ENCODE measurements around the gene TRIP13.
"Not testable (repeated sequence)": the region's sequence is repeated elsewhere in the genome, so short reads cannot be mapped to it uniquely, and the experiment has no call there.

TRIP13 gene

DNA sequence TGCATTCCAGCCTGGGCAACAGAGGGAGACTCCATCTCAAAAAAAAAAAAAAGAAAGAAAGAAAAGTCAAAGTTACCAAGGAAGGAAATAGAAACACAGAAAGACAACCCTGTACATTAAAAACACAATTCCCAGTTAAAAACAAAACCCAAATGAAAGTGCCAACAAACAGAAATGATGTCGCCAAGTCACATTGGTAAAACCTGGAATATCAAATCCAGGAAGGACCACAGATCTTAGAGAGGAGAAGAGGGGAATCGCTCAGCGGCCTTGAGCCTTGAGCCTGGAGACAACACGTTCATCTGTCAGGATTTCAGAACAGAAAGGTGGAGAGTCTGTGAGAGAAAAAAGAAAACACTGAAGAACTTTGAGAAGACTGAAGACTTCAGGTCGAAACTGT lies 40.7 kb upstream of the TRIP13 start (continued):
- no peak for TF ChIP-seq BACH2 (CRISPR knock-in tag; IDR thresholded peaks at IDR 0.05; ENCODE audit: borderline replicate concordance)
- TF ChIP-seq RARB (CRISPR knock-in tag; IDR thresholded peaks at IDR 0.05) = no peak
- TF ChIP-seq, protein P1, sequence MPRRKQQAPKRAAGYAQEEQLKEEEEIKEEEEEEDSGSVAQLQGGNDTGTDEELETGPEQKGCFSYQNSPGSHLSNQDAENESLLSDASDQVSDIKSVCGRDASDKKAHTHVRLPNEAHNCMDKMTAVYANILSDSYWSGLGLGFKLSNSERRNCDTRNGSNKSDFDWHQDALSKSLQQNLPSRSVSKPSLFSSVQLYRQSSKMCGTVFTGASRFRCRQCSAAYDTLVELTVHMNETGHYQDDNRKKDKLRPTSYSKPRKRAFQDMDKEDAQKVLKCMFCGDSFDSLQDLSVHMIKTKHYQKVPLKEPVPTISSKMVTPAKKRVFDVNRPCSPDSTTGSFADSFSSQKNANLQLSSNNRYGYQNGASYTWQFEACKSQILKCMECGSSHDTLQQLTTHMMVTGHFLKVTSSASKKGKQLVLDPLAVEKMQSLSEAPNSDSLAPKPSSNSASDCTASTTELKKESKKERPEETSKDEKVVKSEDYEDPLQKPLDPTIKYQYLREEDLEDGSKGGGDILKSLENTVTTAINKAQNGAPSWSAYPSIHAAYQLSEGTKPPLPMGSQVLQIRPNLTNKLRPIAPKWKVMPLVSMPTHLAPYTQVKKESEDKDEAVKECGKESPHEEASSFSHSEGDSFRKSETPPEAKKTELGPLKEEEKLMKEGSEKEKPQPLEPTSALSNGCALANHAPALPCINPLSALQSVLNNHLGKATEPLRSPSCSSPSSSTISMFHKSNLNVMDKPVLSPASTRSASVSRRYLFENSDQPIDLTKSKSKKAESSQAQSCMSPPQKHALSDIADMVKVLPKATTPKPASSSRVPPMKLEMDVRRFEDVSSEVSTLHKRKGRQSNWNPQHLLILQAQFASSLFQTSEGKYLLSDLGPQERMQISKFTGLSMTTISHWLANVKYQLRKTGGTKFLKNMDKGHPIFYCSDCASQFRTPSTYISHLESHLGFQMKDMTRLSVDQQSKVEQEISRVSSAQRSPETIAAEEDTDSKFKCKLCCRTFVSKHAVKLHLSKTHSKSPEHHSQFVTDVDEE (CRISPR knock-in tag; IDR thresholded peaks at IDR 0.05) = no peak
- TF ChIP-seq CSDC2 (CRISPR knock-in tag; IDR thresholded peaks at IDR 0.05) = no peak
- TF ChIP-seq, protein P2, sequence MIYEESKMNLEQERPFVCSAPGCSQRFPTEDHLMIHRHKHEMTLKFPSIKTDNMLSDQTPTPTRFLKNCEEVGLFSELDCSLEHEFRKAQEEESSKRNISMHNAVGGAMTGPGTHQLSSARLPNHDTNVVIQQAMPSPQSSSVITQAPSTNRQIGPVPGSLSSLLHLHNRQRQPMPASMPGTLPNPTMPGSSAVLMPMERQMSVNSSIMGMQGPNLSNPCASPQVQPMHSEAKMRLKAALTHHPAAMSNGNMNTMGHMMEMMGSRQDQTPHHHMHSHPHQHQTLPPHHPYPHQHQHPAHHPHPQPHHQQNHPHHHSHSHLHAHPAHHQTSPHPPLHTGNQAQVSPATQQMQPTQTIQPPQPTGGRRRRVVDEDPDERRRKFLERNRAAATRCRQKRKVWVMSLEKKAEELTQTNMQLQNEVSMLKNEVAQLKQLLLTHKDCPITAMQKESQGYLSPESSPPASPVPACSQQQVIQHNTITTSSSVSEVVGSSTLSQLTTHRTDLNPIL (CRISPR knock-in tag; IDR thresholded peaks at IDR 0.05; ENCODE audit: low read depth) = no peak
- no peak for TF ChIP-seq ZFP30 (CRISPR knock-in tag; IDR thresholded peaks at IDR 0.05)
- no peak for TF ChIP-seq TOX (CRISPR knock-in tag; IDR thresholded peaks at IDR 0.05; ENCODE audit: borderline replicate concordance)
- TF ChIP-seq TCF4 (CRISPR knock-in tag; IDR thresholded peaks at IDR 0.05; ENCODE audit: borderline replicate concordance) = no peak
- TF ChIP-seq ZNF8 (CRISPR knock-in tag; IDR thresholded peaks at IDR 0.05) = no peak

DNA sequence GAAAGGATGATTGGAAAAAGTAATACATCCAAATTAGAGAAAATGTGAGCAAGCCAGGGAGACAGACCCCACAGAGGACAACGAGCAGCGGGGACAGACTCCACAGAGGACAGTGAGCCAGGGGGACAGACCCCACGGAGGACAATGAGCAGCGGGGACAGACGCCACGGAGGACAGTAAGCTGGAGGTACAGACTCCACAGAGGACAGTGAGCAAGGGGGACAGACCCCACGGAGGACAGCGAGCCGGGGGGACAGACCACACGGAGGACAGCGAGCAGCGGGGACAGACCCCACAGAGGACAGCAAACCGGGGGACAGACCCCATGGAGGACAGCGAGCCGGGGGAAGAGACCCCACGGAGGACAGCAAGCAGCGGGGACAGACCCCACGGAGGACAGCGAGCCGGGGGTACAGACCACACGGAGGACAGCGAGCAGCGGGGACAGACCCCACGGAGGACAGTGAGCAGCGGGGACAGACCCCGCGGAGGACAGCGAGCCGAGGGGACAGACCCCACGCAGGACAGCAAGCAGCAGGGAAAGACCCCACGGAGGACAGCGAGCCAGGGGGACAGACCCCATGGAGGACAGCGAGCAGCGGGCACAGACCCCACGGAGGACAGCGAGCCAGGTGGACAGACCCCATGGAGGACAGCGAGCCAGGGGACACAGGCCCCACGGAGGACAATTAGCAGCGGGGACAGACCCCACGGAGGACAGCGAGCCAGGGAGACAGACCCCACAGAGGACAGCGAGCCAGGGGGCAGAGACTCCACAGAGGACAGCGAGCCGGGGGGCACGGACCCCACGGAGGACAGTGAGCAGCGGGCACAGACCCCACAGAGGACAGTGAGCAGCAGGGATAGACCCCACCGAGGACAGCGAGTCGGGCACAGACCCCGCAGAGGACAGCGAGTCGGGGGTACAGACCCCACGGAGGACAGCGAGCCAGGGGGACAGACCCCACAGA lies 40.0 kb upstream of the TRIP13 start:
- TF ChIP-seq BACH2 (CRISPR knock-in tag; IDR thresholded peaks at IDR 0.05; ENCODE audit: borderline replicate concordance) (no peak), TOX (CRISPR knock-in tag; IDR thresholded peaks at IDR 0.05; ENCODE audit: borderline replicate concordance) (no peak), CSDC2 (CRISPR knock-in tag; IDR thresholded peaks at IDR 0.05) (no peak), TCF4 (CRISPR knock-in tag; IDR thresholded peaks at IDR 0.05; ENCODE audit: borderline replicate concordance) (no peak), ZNF565 (CRISPR knock-in tag; conservative IDR thresholded peaks at IDR 0.05; ENCODE audit: low read depth) (no peak), SNAI2 (CRISPR knock-in tag; IDR thresholded peaks at IDR 0.05) (no peak), OSR1 (CRISPR knock-in tag; IDR thresholded peaks at IDR 0.05) (no peak), ZFP3 (CRISPR knock-in tag; IDR thresholded peaks at IDR 0.05) (no peak), ISL1 (CRISPR knock-in tag; IDR thresholded peaks at IDR 0.05) (no peak), ARNTL (CRISPR knock-in tag; IDR thresholded peaks at IDR 0.05; ENCODE audit: borderline replicate concordance, low read depth) (no peak), GLIS3 (CRISPR knock-in tag; IDR thresholded peaks at IDR 0.05) (no peak), ZC3H10 (CRISPR knock-in tag; IDR thresholded peaks at IDR 0.05) (no peak)
- TF ChIP-seq, protein P3, sequence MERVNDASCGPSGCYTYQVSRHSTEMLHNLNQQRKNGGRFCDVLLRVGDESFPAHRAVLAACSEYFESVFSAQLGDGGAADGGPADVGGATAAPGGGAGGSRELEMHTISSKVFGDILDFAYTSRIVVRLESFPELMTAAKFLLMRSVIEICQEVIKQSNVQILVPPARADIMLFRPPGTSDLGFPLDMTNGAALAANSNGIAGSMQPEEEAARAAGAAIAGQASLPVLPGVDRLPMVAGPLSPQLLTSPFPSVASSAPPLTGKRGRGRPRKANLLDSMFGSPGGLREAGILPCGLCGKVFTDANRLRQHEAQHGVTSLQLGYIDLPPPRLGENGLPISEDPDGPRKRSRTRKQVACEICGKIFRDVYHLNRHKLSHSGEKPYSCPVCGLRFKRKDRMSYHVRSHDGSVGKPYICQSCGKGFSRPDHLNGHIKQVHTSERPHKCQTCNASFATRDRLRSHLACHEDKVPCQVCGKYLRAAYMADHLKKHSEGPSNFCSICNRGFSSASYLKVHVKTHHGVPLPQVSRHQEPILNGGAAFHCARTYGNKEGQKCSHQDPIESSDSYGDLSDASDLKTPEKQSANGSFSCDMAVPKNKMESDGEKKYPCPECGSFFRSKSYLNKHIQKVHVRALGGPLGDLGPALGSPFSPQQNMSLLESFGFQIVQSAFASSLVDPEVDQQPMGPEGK (CRISPR knock-in tag; IDR thresholded peaks at IDR 0.05; ENCODE audit: borderline replicate concordance) = no peak
- no peak for ATAC-seq

DNA sequence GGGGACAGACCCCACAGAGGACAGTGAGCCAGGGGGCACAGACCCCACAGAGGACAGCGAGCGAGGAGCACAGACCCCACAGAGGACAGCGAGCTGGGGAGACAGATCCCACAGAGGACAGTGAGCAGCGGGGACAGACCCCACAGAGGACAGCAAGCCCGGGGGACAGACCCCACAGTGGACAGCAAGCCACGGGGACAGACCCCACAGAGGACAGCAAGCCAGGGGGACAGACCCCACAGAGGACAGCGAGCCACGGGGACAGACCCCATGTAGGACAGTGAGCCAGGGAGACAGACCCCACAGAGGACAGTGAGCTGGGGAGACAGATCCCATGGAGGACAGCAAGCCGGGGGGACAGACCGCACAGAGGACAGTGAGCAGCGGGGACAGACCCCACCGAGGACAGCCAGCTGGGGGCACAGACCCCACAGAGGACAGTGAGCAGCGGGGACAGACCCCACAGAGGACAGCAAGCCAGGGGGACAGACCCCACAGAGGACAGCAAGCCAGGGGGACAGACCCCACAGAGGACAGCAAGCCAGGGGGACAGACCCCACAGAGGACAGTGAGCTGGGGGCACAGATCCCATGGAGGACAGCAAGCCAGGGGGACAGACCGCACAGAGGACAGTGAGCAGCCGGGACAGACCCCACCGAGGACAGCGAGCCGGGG lies 39.1 kb upstream of the TRIP13 start:
- ATAC-seq = not testable (repeated sequence)

DNA sequence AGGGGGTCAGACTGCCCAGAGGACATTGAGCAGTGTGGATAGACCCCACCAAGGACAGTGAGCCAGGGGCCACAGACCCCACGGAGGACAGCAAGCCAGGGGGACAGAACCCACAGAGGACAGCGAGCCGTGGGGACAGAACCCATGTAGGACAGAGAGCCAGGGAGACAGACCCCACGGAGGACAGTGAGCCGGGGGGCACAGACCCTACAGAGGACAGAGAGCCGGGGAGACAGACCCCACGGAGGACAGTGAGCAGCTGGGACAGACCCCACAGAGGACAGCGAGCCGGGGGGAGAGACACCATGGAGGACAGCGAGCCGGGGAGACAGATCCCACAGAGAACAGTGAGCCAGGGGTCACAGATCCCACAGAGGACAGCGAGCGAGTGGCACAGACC lies 38.5 kb upstream of the TRIP13 start:
- TF ChIP-seq ISL1 (CRISPR knock-in tag; IDR thresholded peaks at IDR 0.05) (no peak), ZNF565 (CRISPR knock-in tag; conservative IDR thresholded peaks at IDR 0.05; ENCODE audit: low read depth) (no peak), OSR1 (CRISPR knock-in tag; IDR thresholded peaks at IDR 0.05) (no peak), ZC3H10 (CRISPR knock-in tag; IDR thresholded peaks at IDR 0.05) (no peak), TCF4 (CRISPR knock-in tag; IDR thresholded peaks at IDR 0.05; ENCODE audit: borderline replicate concordance) (no peak)
- TF ChIP-seq, protein P3 (CRISPR knock-in tag; IDR thresholded peaks at IDR 0.05; ENCODE audit: borderline replicate concordance) = no peak
- no peak for ATAC-seq
